Testis (tissue), 3 donors: Measurements from ENCODE around the gene SEPHS1. TPM values are rescaled to one million over a fixed set of nuclear protein-coding genes. Genes with fewer than 3 reads are reported as not detected.
A peak's percentile ranks its signal among the peaks of the same experiment; 100 is the strongest.

ENCODE experiments used
- DNase-seq: peaks from one replicate; pipeline ENCODE4 v3.0.0-alpha.2; 2019
- H3K27ac ChIP-seq, 2 donors: fragments of 200-600 bp; sonication (generic); one replicate each; pipeline ENCODE4 v1.5.1; 2019
- H3K27me3 ChIP-seq: fragments of 200-600 bp; sonication (generic); one replicate; pipeline ENCODE4 v1.5.1; 2019
- H3K36me3 ChIP-seq: fragments of 200-600 bp; sonication (generic); one replicate; pipeline ENCODE4 v1.5.1; 2017; ENCODE audit warnings: low read depth; ENCODE audit errors: missing control alignments
- H3K4me1 ChIP-seq: fragments of 200-600 bp; sonication (generic); one replicate; pipeline ENCODE4 v1.5.1; 2019
- H3K4me3 ChIP-seq, 2 donors: fragments of 200-600 bp; sonication (generic); one replicate each; pipeline ENCODE4 v1.5.1; 2017 to 2019
- H3K9me3 ChIP-seq: fragments of 200-600 bp; sonication (generic); one replicate; pipeline ENCODE4 v1.5.1; 2017
- CTCF ChIP-seq, 3 experiments: fragments of 450-650 bp in 2 of 3; fragments of 200-600 bp in 1 of 3; sonication (generic) in 1 of 3; IDR thresholded peaks; one replicate each; pipeline ENCODE4 v1.5.1; 2016 to 2019; ENCODE audit warnings: antibody characterized with exemption in 3 of 3, mild to moderate bottlenecking in 2 of 3, moderate library complexity in 1 of 3
- POLR2A ChIP-seq: fragments of 450-650 bp; IDR thresholded peaks from one replicate; pipeline ENCODE4 v1.6.1; 2017; ENCODE audit warnings: antibody characterized with exemption, mild to moderate bottlenecking, moderate library complexity
- WGBS, 2 donors: methylation state at CpG; one replicate each; pipeline ENCODE4 v1.1.5; 2018; 5-methylcytosine and 5-hydroxymethylcytosine counted together
- intact Hi-C: fragments of 100-400 bp; cut with DNase I; formaldehyde crosslinking; loops from one replicate; pipeline ENCODE4 v1.15.1; 2023; ENCODE audit warnings: low total_unique reads
- polyA plus RNA-seq: library from polyadenylated mRNA; stranded (reverse); fragments of 350-450 nt; fragmentation: Illumina TruSeq; extraction: RNeasy Lipid Tissue Mini Kit (QIAGEN cat#74804); gene quantifications from one replicate; pipeline ENCODE4 v1.2.3, GENCODE V29; 2014; ENCODE audit warnings: low read depth, low replicate concordance; ENCODE audit not compliant: insufficient read depth
- total RNA-seq, 2 donors: library from RNA; depleted of rRNA; stranded (reverse); fragments of >200 nt; gene quantifications; one replicate each; pipeline ENCODE4 v1.2.3, GENCODE V29; 2016

SEPHS1 gene
- total and polyA plus RNA-seq, 3 donors from 2014 or later = 31.1 to 48.3 (median 41.7) TPM

GRCh38 chr10:13302821-13303555, 45.1 kb downstream of the SEPHS1 start:
- TF ChIP-seq POLR2A = no peak
- TF ChIP-seq CTCF (IDR thresholded peaks at IDR 0.05) = no peak
- WGBS, 2 donors = 61 to 69% methylated on average over 23 of the region's 23 CpGs
- intact Hi-C loops = loop anchor here (10.0 kb wide), 1 partner anchor 138 kb away; the partner anchor contains the start of gene MCM10
- Histone ChIP-seq H3K27me3 (no peaks in the 10 kb centered on the region), H3K9me3 (no peaks in the 10 kb centered on the region), H3K4me3 (peak overlapping the region; percentile 43 to 70), H3K36me3 (no peaks in the 10 kb centered on the region), H3K4me1 (peaks cover 7% of the 10 kb centered on the region), H3K27ac (peak overlapping the region in 1 of 2 donors; percentile 99)
- no peak for DNase-seq

- 0% methylated on average over 39 to 58 of the region's 88 CpGs for WGBS, 2 donors
- H3K9me3 ChIP-seq = no peaks in the 10 kb centered on the region
- H3K27ac ChIP-seq = peak within 1 kb of the TSS; percentile 97 to 99
- TF ChIP-seq CTCF (IDR thresholded peaks at IDR 0.05) (no peak), POLR2A (peak; percentile 42)
- H3K36me3 ChIP-seq = no peaks in the 10 kb centered on the region
- H3K27me3 ChIP-seq = no peaks in the 10 kb centered on the region
- H3K4me1 ChIP-seq = peaks cover 9% of the 10 kb centered on the region
- H3K4me3 ChIP-seq = peak within 1 kb of the TSS; percentile 87 to 92
- intact Hi-C loops = loop anchor here (10.0 kb wide), 1 partner anchor 135 kb away; the partner anchor contains the start of gene MCM10
- peak; percentile 92 for DNase-seq
These were observed 48.4 kb downstream of the SEPHS1 start, which contains the start of gene PHYH for GRCh38 chr10:13299437-13300287. Gene PHYH, minus strand, starts transcription at chr10:13300064. Its CDS starts 22 bp downstream, at chr10:13300042.

- Histone ChIP-seq H3K4me3 (peak overlapping the region; percentile 87 to 92), H3K4me1 (peaks cover 9% of the 10 kb centered on the region), H3K36me3 (no peaks in the 10 kb centered on the region), H3K27me3 (no peaks in the 10 kb centered on the region), H3K27ac (peak overlapping the region; percentile 97 to 99), H3K9me3 (no peaks in the 10 kb centered on the region)
- TF ChIP-seq POLR2A (no peak), CTCF (IDR thresholded peaks at IDR 0.05) (no peak)
- no peak for DNase-seq
- intact Hi-C loops = no loop called here
- WGBS, 2 donors = 22 to 29% methylated on average over 20 of the region's 20 CpGs
These were observed 49.2 kb downstream of the SEPHS1 start for GRCh38 chr10:13298748-13299436.

GRCh38 chr10:13296476-13296875, 51.6 kb downstream of the SEPHS1 start:
- no peak for TF ChIP-seq CTCF (IDR thresholded peaks at IDR 0.05)
- no peak for TF ChIP-seq POLR2A
- H3K27me3 ChIP-seq = no peaks in the 10 kb centered on the region
- WGBS, 2 donors = 80 to 86% methylated on average over 10 of the region's 10 CpGs
- no peak for DNase-seq
- H3K4me1 ChIP-seq = peaks cover 9% of the 10 kb centered on the region
- H3K36me3 ChIP-seq = no peaks in the 10 kb centered on the region
- H3K27ac ChIP-seq = no peak overlapping the region
- intact Hi-C loops = no loop called here
- no peaks in the 10 kb centered on the region for H3K9me3 ChIP-seq
- H3K4me3 ChIP-seq = no peak overlapping the region
